B cell (primary cell): Measurements from ENCODE around the gene IRF1. TPM values are rescaled to one million over a fixed set of nuclear protein-coding genes. Genes with fewer than 3 reads are reported as not detected.

Experiments
- ATAC-seq: fragments of 200-7000 bp; cut with Tn5 transposase; one replicate; pipeline ENCODE4 v1.10.0; 2021; ENCODE audit warnings: low read depth, mild to moderate bottlenecking, moderate number of reproducible peaks, moderate library complexity
- CTCF ChIA-PET: fragments of 350-600 bp; sonication (Branson Sonifier 250); formaldehyde crosslinking; loops from one replicate; lab custom pipeline; 2021; ENCODE audit warnings: antibody characterized with exemption, inconsistent platforms; lab: Charles Lee
- POLR2A ChIA-PET: fragments of 350-600 bp; sonication (Branson Sonifier 250); formaldehyde crosslinking; loops from one replicate; lab custom pipeline; 2021; ENCODE audit warnings: antibody characterized with exemption; lab: Charles Lee
- DNase-seq: peaks from one replicate; pipeline ENCODE4 v3.0.0; 2013
- H2AFZ ChIP-seq: 2 replicates; pipeline ENCODE4 v1.6.1; 2012; ENCODE audit warnings: mild to moderate bottlenecking, low read depth, low read length; ENCODE audit not compliant: insufficient read depth, poor library complexity, severe bottlenecking
- H3K27ac ChIP-seq, 2 donors: 1 replicate in 1 of 2; 2 replicates in 1 of 2; pipeline ENCODE4 v1.5.1; 2012 to 2013; ENCODE audit warnings: low read length in 2 of 2, mild to moderate bottlenecking in 2 of 2, moderate library complexity in 1 of 2
- H3K27me3 ChIP-seq, 4 experiments: fragments of 200-600 bp in 1 of 4; sonication (generic) in 1 of 4; replicated peaks in 1 of 4; 1 replicate in 2 of 4; 2 replicates in 2 of 4; pipeline versions ENCODE4 v1.6.1 to v1.7.0; 2013 to 2016; ENCODE audit warnings: low read length in 3 of 4, mild to moderate bottlenecking in 2 of 4, mixed read lengths in 1 of 4, moderate library complexity in 1 of 4; ENCODE audit not compliant: insufficient read depth in 4 of 4, control insufficient read depth in 3 of 4; ENCODE audit errors: control extremely low read depth in 1 of 4
- H3K36me3 ChIP-seq, 2 experiments: replicated peaks in 1 of 2; 1 replicate in 1 of 2; 2 replicates in 1 of 2; pipeline versions ENCODE4 v1.6.1 to v1.7.1; 2013; ENCODE audit warnings: low read length in 1 of 2; ENCODE audit not compliant: insufficient read depth in 2 of 2, control insufficient read depth in 1 of 2; ENCODE audit errors: control extremely low read depth in 1 of 2, extremely low read depth in 1 of 2
- H3K4me1 ChIP-seq, 2 donors: fragments of 200-600 bp in 1 of 2; sonication (generic) in 1 of 2; 1 replicate in 1 of 2; 2 replicates in 1 of 2; pipeline versions ENCODE4 v1.5.1 to v1.6.1; 2013 to 2017; ENCODE audit warnings: low read length in 2 of 2; ENCODE audit not compliant: control insufficient read depth in 2 of 2, insufficient read depth in 2 of 2
- H3K4me2 ChIP-seq: replicated peaks from 2 replicates; pipeline ENCODE3; 2012; ENCODE audit warnings: mild to moderate bottlenecking, low read depth, low read length; ENCODE audit not compliant: poor library complexity, severe bottlenecking
- H3K4me3 ChIP-seq, 5 experiments: fragments of 200-600 bp in 1 of 5; sonication (generic) in 1 of 5; 1 replicate in 3 of 5; 2 replicates in 2 of 5; pipeline versions ENCODE4 v1.5.1 to v1.7.0; 2011 to 2016; ENCODE audit warnings: low read length in 4 of 5, mild to moderate bottlenecking in 4 of 5, low read depth in 2 of 5, control low read depth in 1 of 5, moderate library complexity in 1 of 5; ENCODE audit not compliant: insufficient read depth in 1 of 5; ENCODE audit errors: control extremely low read depth in 1 of 5, extremely low read depth in 1 of 5
- H3K79me2 ChIP-seq: fragments of 200-600 bp; sonication (generic); one replicate; pipeline ENCODE4 v1.6.0; 2016; ENCODE audit warnings: low read length; ENCODE audit not compliant: control insufficient read depth, insufficient read depth
- H3K9ac ChIP-seq: fragments of 200-600 bp; sonication (generic); 2 replicates; pipeline ENCODE4 v1.6.1; 2017; ENCODE audit warnings: mild to moderate bottlenecking, low read length, moderate library complexity
- H3K9me3 ChIP-seq, 3 donors: one replicate each; pipeline versions ENCODE4 v1.6.1 to v1.7.1; 2013; ENCODE audit warnings: low read length in 2 of 3; ENCODE audit not compliant: control insufficient read depth in 2 of 3, insufficient read depth in 1 of 3; ENCODE audit errors: control extremely low read depth in 1 of 3
- H4K20me1 ChIP-seq: 2 replicates; pipeline ENCODE4 v1.6.0; 2012; ENCODE audit warnings: mild to moderate bottlenecking, low read length; ENCODE audit not compliant: insufficient read depth, control insufficient read depth, poor library complexity, severe bottlenecking
- H3K27ac Mint-ChIP-seq: one replicate; pipeline ENCODE4 v1.8.0; 2021; ENCODE audit warnings: mixed read lengths
- H3K27me3 Mint-ChIP-seq: one replicate; pipeline ENCODE4 v1.8.0; 2021; ENCODE audit warnings: mixed read lengths
- H3K4me1 Mint-ChIP-seq: one replicate; pipeline ENCODE4 v1.8.0; 2021; ENCODE audit warnings: mixed read lengths
- H3K4me3 Mint-ChIP-seq: one replicate; pipeline ENCODE4 v1.8.0; 2021; ENCODE audit warnings: mixed read lengths
- H3K9me3 Mint-ChIP-seq: one replicate; pipeline ENCODE4 v1.8.0; 2022; ENCODE audit warnings: mixed read lengths; ENCODE audit not compliant: insufficient read depth
- CTCF ChIP-seq: fragments of 200-600 bp; IDR thresholded peaks from one replicate; pipeline ENCODE4 v1.8.0; 2022; ENCODE audit warnings: antibody characterized with exemption, mild to moderate bottlenecking
- EZH2 ChIP-seq: IDR thresholded peaks from 2 replicates; pipeline ENCODE4 v1.6.1; 2012; ENCODE audit warnings: borderline replicate concordance, low read depth, mild to moderate bottlenecking, moderate library complexity, low read length; ENCODE audit not compliant: insufficient read depth, poor library complexity, severe bottlenecking
- WGBS: methylation state at CpG from one replicate; pipeline ENCODE4 v1.1.5; 2013; ENCODE audit warnings: missing lambda C conversion rate; ENCODE audit not compliant: insufficient coverage; 5-methylcytosine and 5-hydroxymethylcytosine counted together
- intact Hi-C: fragments of 100-400 bp; cut with micrococcal nuclease; formaldehyde crosslinking; loops from one replicate; pipeline ENCODE4 v1.10.0; 2022
- polyA plus RNA-seq: library from polyadenylated mRNA; depleted of rRNA; stranded (reverse); fragments of >200 nt; gene quantifications from 2 replicates; pipeline ENCODE4 v1.2.3, GENCODE V29; 2012
- total RNA-seq, 2 donors: library from RNA; stranded (reverse); fragments of 120-200 nt in 1 of 2; gene quantifications; 1 replicate in 1 of 2; 2 replicates in 1 of 2; pipeline versions ENCODE4 v1.2.3 to v1.2.4, GENCODE V29; 2013 to 2022

Gene IRF1
- total and polyA plus RNA-seq, 2 donors (not counting 1 experiment from before 2014, with no cell fraction given), result 173 to 306 TPM

- no peak for TF ChIP-seq EZH2
- no peak for TF ChIP-seq CTCF
- 60% methylated on average over 17 of the region's 22 CpGs for WGBS
- Mint-ChIP-seq H3K4me1 (peaks cover 69% of the 10 kb centered on the region), H3K27me3 (no peaks in the 10 kb centered on the region), H3K9me3 (no peaks in the 10 kb centered on the region), H3K4me3 (peak overlapping the region; percentile 91), H3K27ac (peak overlapping the region; percentile 96)
- Histone ChIP-seq H3K27ac (peak overlapping the region; percentile 99), H3K9ac (peak overlapping the region; percentile 91), H3K36me3 (peaks cover 2 to 25% of the 10 kb centered on the region in 2 experiments), H3K4me1 (peaks cover 65 to 73% of the 10 kb centered on the region in 2 donors), H3K9me3 (no peaks in the 10 kb centered on the region), H3K4me2 (peak overlapping the region; percentile 89), H2AFZ (peak overlapping the region; percentile 55), H3K79me2 (peaks cover 69% of the 10 kb centered on the region), H3K27me3 (no peaks in the 10 kb centered on the region), H4K20me1 (peaks cover 34% of the 10 kb centered on the region), H3K4me3 (peak overlapping the region; percentile 0 to 89 (median 81))
- CTCF ChIA-PET, result interaction anchor here (1.1 to 7.6 kb wide), 12 partner anchors 9 to 103 kb away, joined by 3 to 109 read pairs (median 60); partner anchors contain the start of gene RAD50
- intact Hi-C loops, result loop anchor here (10.0 kb wide), 1 partner anchor 857 kb away; the partner anchor contains the start of gene RAPGEF6
- POLR2A ChIA-PET, result interaction anchor here (0.6 to 5.6 kb wide), 15 partner anchors 10 to 809 kb away, joined by 3 to 101 read pairs (median 26); partner anchors contain the start of gene HSPA4
- ATAC-seq (peak; percentile 11), DNase-seq (peak; percentile 80)
Observed at GRCh38 chr5:132491368-132492364, 1.1 kb upstream of the IRF1 start.
